ENCODE results near the gene ANKRD55. TPM values are rescaled to one million over a fixed set of nuclear protein-coding genes. Genes with fewer than 3 reads are reported as not detected.

Gene ANKRD55
- total and polyA plus RNA-seq, 2 donors (not counting 3 experiments of a cell fraction or from before 2014, with no cell fraction given), result 1.4 to 2.1 TPM

DNA sequence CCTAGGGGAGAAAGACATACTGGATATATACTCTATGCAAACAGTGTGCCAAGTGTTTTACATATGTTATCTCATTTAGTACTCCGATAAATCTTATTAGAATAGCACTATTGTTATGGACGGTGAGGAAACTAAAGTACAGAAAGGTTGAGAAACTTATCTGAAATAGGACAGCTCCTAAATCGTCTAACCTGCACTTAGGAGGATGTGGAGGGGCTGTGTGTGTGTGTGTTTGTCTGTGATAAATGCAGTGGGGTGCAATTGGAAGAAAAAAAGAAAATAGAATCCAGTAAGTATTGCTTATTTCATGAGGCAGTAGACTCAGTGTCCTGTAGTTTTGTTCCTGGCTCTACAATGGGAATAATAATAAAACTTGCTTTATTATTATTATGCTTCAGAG is 131.9 kb downstream of the ANKRD55 start:
- no TSS peak for BruUV-seq (replicated peaks)
- no peaks in the 10 kb centered on the region for H3K9me1 ChIP-seq (replicated peaks; ENCODE audit: control insufficient read depth, extremely low read depth, insufficient read depth, low read length)
- H4K20me1 ChIP-seq (replicated peaks; ENCODE audit: control insufficient read depth, extremely low read depth, insufficient read depth, low read length), result no peaks in the 10 kb centered on the region
- no peak overlapping the region for H3K27ac ChIP-seq (ENCODE audit: insufficient read depth, low read depth, low read length)
- H3K79me2 ChIP-seq (ENCODE audit: control insufficient read depth, insufficient read depth, low read length), result no peaks in the 10 kb centered on the region
- no peaks in the 10 kb centered on the region for H3K36me3 ChIP-seq (ENCODE audit: control insufficient read depth in 2 of 2, extremely low read depth in 1 of 2, insufficient read depth in 2 of 2, low read length in 2 of 2)
- ChIA-PET CTCF (interaction anchor here (0.9 kb wide), 1 partner anchor 51 kb away, joined by 4 read pairs; no protein-coding TSS in a partner anchor), POLR2A (no interaction called here)
- no peak for DNase-seq (ENCODE audit: low read depth, low spot score)
- FAIRE-seq, result no peak
- no peak overlapping the region for H3K9ac ChIP-seq (replicated peaks; ENCODE audit: extremely low read depth, insufficient read depth, low read length)
- dilution Hi-C loops (cut with MboI; ENCODE audit: extremely low pct_ligation_motif_present, low sequenced_read_pairs), result no loop called here
- intact Hi-C loops (cut with micrococcal nuclease), result no loop called here
- H3K4me1 ChIP-seq (ENCODE audit: control insufficient read depth, extremely low read depth, insufficient read depth, low read length), result peaks cover 26% of the 10 kb centered on the region
- no peaks in the 10 kb centered on the region for H3K9me3 ChIP-seq (replicated peaks; ENCODE audit: control insufficient read depth, insufficient read depth, low read length)
- no peak overlapping the region for H2AFZ ChIP-seq (ENCODE audit: low read depth, low read length)
- no peaks in the 10 kb centered on the region for H3K27me3 ChIP-seq (ENCODE audit: control insufficient read depth in 2 of 2, insufficient read depth in 2 of 2, low read length in 2 of 2)
- no peak overlapping the region for H3K4me3 ChIP-seq (replicated peaks in 1 of 3; ENCODE audit: insufficient read depth in 1 of 3, low read depth in 1 of 3, low read length in 3 of 3)
- H3K4me2 ChIP-seq (ENCODE audit: insufficient read depth, low read length), result no peak overlapping the region
- TF ChIP-seq GATA2 (IDR thresholded peaks at IDR 0.05; ENCODE audit: insufficient read depth, insufficient read length, low read depth, low read length) (no peak), MYC (IDR thresholded peaks at IDR 0.05; ENCODE audit: low read depth, low read length) (no peak), FOS (IDR thresholded peaks at IDR 0.05; ENCODE audit: borderline replicate concordance, insufficient read depth, low read length) (no peak)

DNA sequence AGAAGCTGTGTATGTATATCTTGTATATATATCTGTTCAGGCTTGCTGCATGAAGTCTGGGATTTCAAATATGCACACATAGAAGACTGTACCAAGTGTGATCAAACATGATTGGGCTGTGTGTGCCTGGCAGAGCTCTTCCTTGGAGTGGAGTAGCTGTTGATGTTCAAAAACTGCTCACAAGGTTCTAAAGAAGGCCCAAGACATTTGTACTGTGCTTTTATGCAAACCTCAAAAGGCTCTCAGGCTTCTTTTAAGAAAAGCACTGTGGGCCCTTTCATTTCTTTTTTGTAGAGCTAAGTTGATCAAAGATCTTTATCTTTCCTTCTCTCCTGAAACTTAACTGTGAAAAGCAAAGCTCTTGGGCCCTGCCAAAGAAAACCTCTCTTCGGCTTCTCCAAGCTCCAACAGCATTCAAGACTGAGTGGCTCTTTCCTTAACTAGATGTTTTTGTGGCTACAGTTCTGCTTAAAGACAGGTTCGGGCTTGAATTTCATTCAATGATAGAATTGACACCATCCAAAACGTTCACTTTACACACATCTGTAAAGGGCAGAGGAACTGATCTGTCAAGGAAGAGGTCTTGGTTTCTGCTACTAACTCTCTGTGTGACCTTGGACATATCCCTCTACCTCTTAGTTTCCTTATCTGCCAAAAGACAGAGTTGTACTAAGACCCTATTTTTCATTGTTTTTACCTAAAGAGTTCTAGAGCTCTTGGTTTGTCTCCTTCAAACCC is 132.5 kb downstream of the ANKRD55 start:
- FAIRE-seq, result no peak
- TF ChIP-seq GATA2 (IDR thresholded peaks at IDR 0.05; ENCODE audit: insufficient read depth, insufficient read length, low read depth, low read length), result peak; percentile 7
- TF ChIP-seq CTCF (IDR thresholded peaks at IDR 0.05; ENCODE audit: extremely low read depth in 1 of 2, insufficient read depth in 1 of 2, low read depth in 1 of 2, low read length in 2 of 2), result no peak
- intact Hi-C loops (cut with micrococcal nuclease), result no loop called here
- Histone ChIP-seq H3K36me3 (ENCODE audit: control insufficient read depth in 2 of 2, extremely low read depth in 1 of 2, insufficient read depth in 2 of 2, low read length in 2 of 2) (no peaks in the 10 kb centered on the region), H2AFZ (ENCODE audit: low read depth, low read length) (no peak overlapping the region), H3K4me2 (ENCODE audit: insufficient read depth, low read length) (no peak overlapping the region), H3K27me3 (ENCODE audit: control insufficient read depth in 2 of 2, insufficient read depth in 2 of 2, low read length in 2 of 2) (no peaks in the 10 kb centered on the region), H3K4me1 (ENCODE audit: control insufficient read depth, extremely low read depth, insufficient read depth, low read length) (peaks cover 26% of the 10 kb centered on the region), H3K9ac (replicated peaks; ENCODE audit: extremely low read depth, insufficient read depth, low read length) (no peak overlapping the region), H3K9me1 (replicated peaks; ENCODE audit: control insufficient read depth, extremely low read depth, insufficient read depth, low read length) (no peaks in the 10 kb centered on the region), H3K4me3 (replicated peaks in 1 of 3; ENCODE audit: insufficient read depth in 1 of 3, low read depth in 1 of 3, low read length in 3 of 3) (no peak overlapping the region), H3K9me3 (replicated peaks; ENCODE audit: control insufficient read depth, insufficient read depth, low read length) (no peaks in the 10 kb centered on the region), H3K27ac (ENCODE audit: insufficient read depth, low read depth, low read length) (no peak overlapping the region), H3K79me2 (ENCODE audit: control insufficient read depth, insufficient read depth, low read length) (no peaks in the 10 kb centered on the region), H4K20me1 (replicated peaks; ENCODE audit: control insufficient read depth, extremely low read depth, insufficient read depth, low read length) (no peaks in the 10 kb centered on the region)
- POLR2A ChIA-PET, result no interaction called here
- CTCF ChIA-PET, result interaction anchor here (0.9 kb wide), 1 partner anchor 50 kb away, joined by 4 read pairs; no protein-coding TSS in a partner anchor
- dilution Hi-C loops (cut with MboI; ENCODE audit: extremely low pct_ligation_motif_present, low sequenced_read_pairs), result no loop called here
- DNase-seq (ENCODE audit: low read depth, low spot score), result peak; percentile 51
- no TSS peak for BruUV-seq (replicated peaks)

Measured in endothelial cell of umbilical vein (primary cell).